HG03066 (cell line): Measurements from ENCODE around the gene CHST8.
A peak's percentile ranks its signal among the peaks of the same experiment; 100 is the strongest.

Experiments
- ATAC-seq: cut with Tn5 transposase; IDR thresholded peaks from one replicate; pipeline ENCODE4 v1.9.1; 2021; ENCODE audit warnings: low read depth; ENCODE audit not compliant: unreplicated experiment

Gene CHST8

GRCh38 chr19:33756177-33756576 is 134.4 kb downstream of the CHST8 start:
- no peak for ATAC-seq

- no peak for ATAC-seq
Observed at GRCh38 chr19:33758541-33759013, 136.8 kb downstream of the CHST8 start.

GRCh38 chr19:33759356-33759755 is 137.6 kb downstream of the CHST8 start:
- no peak for ATAC-seq

GRCh38 chr19:33763633-33764371 is 142.0 kb downstream of the CHST8 start:
- ATAC-seq = no peak

- no peak for ATAC-seq
Observed at GRCh38 chr19:33766623-33767022, 144.9 kb downstream of the CHST8 start.

GRCh38 chr19:33767898-33768413 is 146.2 kb downstream of the CHST8 start:
- no peak for ATAC-seq

GRCh38 chr19:33769208-33769607 is 147.5 kb downstream of the CHST8 start:
- ATAC-seq = no peak

- ATAC-seq = no peak
Observed at GRCh38 chr19:33770107-33770506, 148.4 kb downstream of the CHST8 start.

GRCh38 chr19:33771384-33772101 is 149.8 kb downstream of the CHST8 start:
- ATAC-seq = no peak

- no peak for ATAC-seq
Observed at GRCh38 chr19:33772102-33772857, 150.5 kb downstream of the CHST8 start.

- ATAC-seq = no peak
Observed at GRCh38 chr19:33772858-33773180, 151.1 kb downstream of the CHST8 start.

- ATAC-seq = no peak
Observed at GRCh38 chr19:33773704-33774624, 152.2 kb downstream of the CHST8 start.

- ATAC-seq = no peak
Observed at GRCh38 chr19:33774751-33775150, 153.0 kb downstream of the CHST8 start.

GRCh38 chr19:33775731-33776487 is 154.2 kb downstream of the CHST8 start:
- no peak for ATAC-seq

- ATAC-seq = no peak
Observed at GRCh38 chr19:33777351-33777750, 155.6 kb downstream of the CHST8 start.

- no peak for ATAC-seq
Observed at GRCh38 chr19:33777753-33778088, 156.0 kb downstream of the CHST8 start.

- ATAC-seq = peak; percentile 78
Observed at GRCh38 chr19:33778089-33778791, 156.5 kb downstream of the CHST8 start.

GRCh38 chr19:33779849-33780248 is 158.1 kb downstream of the CHST8 start:
- ATAC-seq = no peak

GRCh38 chr19:33780251-33780650 is 158.5 kb downstream of the CHST8 start:
- ATAC-seq = no peak
